HepG2 (cell line): ENCODE results near the gene TTLL10.

Experiments used
- CHD2 ChIP-seq: IDR thresholded peaks from 2 replicates; pipeline ENCODE4 v1.6.1; 2011; ENCODE audit warnings: low read depth, low read length, improper control_type of control experiment
- NFAT5 ChIP-seq: sonication (generic); formaldehyde crosslinking; IDR thresholded peaks from 2 replicates; pipeline ENCODE4 v1.4.0; 2020; ENCODE audit warnings: missing genetic modification reagents
- TP53 ChIP-seq: sonication (generic); formaldehyde crosslinking; conservative IDR thresholded peaks from 2 replicates; pipeline ENCODE4 v1.4.0; 2020; ENCODE audit warnings: missing genetic modification reagents
- ZBTB10 ChIP-seq: sonication (generic); formaldehyde crosslinking; IDR thresholded peaks from 2 replicates; pipeline ENCODE4 v1.4.0; 2020; ENCODE audit warnings: missing genetic modification reagents, borderline replicate concordance
- ZBTB40 ChIP-seq, 2 experiments: fragments of 450-650 bp in 1 of 2; sonication (generic) in 1 of 2; formaldehyde crosslinking in 1 of 2; IDR thresholded peaks; 2 replicates each; pipeline versions ENCODE4 v1.6.1 to v1.8.0; 2016 to 2022; ENCODE audit warnings: antibody characterized with exemption in 1 of 2, mild to moderate bottlenecking in 1 of 2, missing genetic modification reagents in 1 of 2
- ZNF740 ChIP-seq: sonication (generic); formaldehyde crosslinking; IDR thresholded peaks from 2 replicates; pipeline ENCODE4 v1.4.0; 2020; ENCODE audit warnings: missing genetic modification reagents

- TF ChIP-seq TP53 (CRISPR knock-in tag) (no peak), ZBTB10 (CRISPR knock-in tag) (no peak), NFAT5 (CRISPR knock-in tag) (no peak), ZBTB40 (IDR thresholded peaks at IDR 0.05) (no peak), ZBTB40 (CRISPR knock-in tag; IDR thresholded peaks at IDR 0.05) (no peak), ZNF740 (CRISPR knock-in tag) (no peak), CHD2 (no peak)
Measured at GRCh38 chr1:1222575-1223225, 49.0 kb downstream of the TTLL10 start.
